ENCODE results near the gene NUDT6.

The NUDT6 gene

GRCh38 chr4:122921971-122922876 lies at the start of gene NUDT6:
TSS of gene NUDT6 (minus strand) at chr4:122922597. CDS start at chr4:122922572, 25 bp downstream.
- Histone ChIP-seq H3K27me3 (ENCODE audit: control insufficient read depth in 2 of 2, insufficient read depth in 2 of 2, low read length in 2 of 2) (no peaks in the 10 kb centered on the region), H3K36me3 (ENCODE audit: control insufficient read depth in 2 of 2, insufficient read depth in 2 of 2, low read length in 2 of 2) (no peaks in the 10 kb centered on the region), H3K4me3 (ENCODE audit: low read length in 2 of 2) (peak within 1 kb of the TSS; percentile 95 to 97), H3K9ac (ENCODE audit: low read depth in 1 of 2, low read length in 2 of 2) (peak within 1 kb of the TSS; percentile 66 to 74), H3K4me1 (ENCODE audit: control insufficient read depth in 2 of 2, insufficient read depth in 2 of 2, low read length in 2 of 2) (peaks cover 0 to 4% of the 10 kb centered on the region in 2 donors), H3K27ac (ENCODE audit: low read depth in 2 of 2, low read length in 2 of 2) (peak within 1 kb of the TSS; percentile 61 to 72), H3K9me3 (ENCODE audit: control insufficient read depth in 2 of 2, low read length in 2 of 2) (no peaks in the 10 kb centered on the region)

- no peak overlapping the region for H3K4me3 ChIP-seq (ENCODE audit: low read length in 2 of 2)
- H3K9ac ChIP-seq (ENCODE audit: low read depth in 1 of 2, low read length in 2 of 2): no peak overlapping the region
- H3K27me3 ChIP-seq (ENCODE audit: control insufficient read depth in 2 of 2, insufficient read depth in 2 of 2, low read length in 2 of 2): no peaks in the 10 kb centered on the region
- no peaks in the 10 kb centered on the region for H3K36me3 ChIP-seq (ENCODE audit: control insufficient read depth in 2 of 2, insufficient read depth in 2 of 2, low read length in 2 of 2)
- H3K4me1 ChIP-seq (ENCODE audit: control insufficient read depth in 2 of 2, insufficient read depth in 2 of 2, low read length in 2 of 2): no peaks in the 10 kb centered on the region
- no peak overlapping the region for H3K27ac ChIP-seq (ENCODE audit: low read depth in 2 of 2, low read length in 2 of 2)
- no peaks in the 10 kb centered on the region for H3K9me3 ChIP-seq (ENCODE audit: control insufficient read depth in 2 of 2, low read length in 2 of 2)
Observed at GRCh38 chr4:122968227-122968812, 45.9 kb upstream of the NUDT6 start.

- H3K9me3 ChIP-seq (ENCODE audit: control insufficient read depth in 2 of 2, low read length in 2 of 2): no peaks in the 10 kb centered on the region
- no peak overlapping the region for H3K27ac ChIP-seq (ENCODE audit: low read depth in 2 of 2, low read length in 2 of 2)
- no peaks in the 10 kb centered on the region for H3K36me3 ChIP-seq (ENCODE audit: control insufficient read depth in 2 of 2, insufficient read depth in 2 of 2, low read length in 2 of 2)
- no peak overlapping the region for H3K9ac ChIP-seq (ENCODE audit: low read depth in 1 of 2, low read length in 2 of 2)
- H3K4me1 ChIP-seq (ENCODE audit: control insufficient read depth in 2 of 2, insufficient read depth in 2 of 2, low read length in 2 of 2): no peaks in the 10 kb centered on the region
- no peaks in the 10 kb centered on the region for H3K27me3 ChIP-seq (ENCODE audit: control insufficient read depth in 2 of 2, insufficient read depth in 2 of 2, low read length in 2 of 2)
- H3K4me3 ChIP-seq (ENCODE audit: low read length in 2 of 2): no peak overlapping the region
Observed at GRCh38 chr4:122967231-122967630, 44.8 kb upstream of the NUDT6 start.

- H3K27me3 ChIP-seq (ENCODE audit: control insufficient read depth in 2 of 2, insufficient read depth in 2 of 2, low read length in 2 of 2): no peaks in the 10 kb centered on the region
Observed at GRCh38 chr4:122966201-122966600, 43.8 kb upstream of the NUDT6 start.

GRCh38 chr4:122963216-122963615 lies 40.8 kb upstream of the NUDT6 start:
- Histone ChIP-seq H3K4me3 (ENCODE audit: low read length in 2 of 2) (no peak overlapping the region), H3K36me3 (ENCODE audit: control insufficient read depth in 2 of 2, insufficient read depth in 2 of 2, low read length in 2 of 2) (no peaks in the 10 kb centered on the region), H3K9ac (ENCODE audit: low read depth in 1 of 2, low read length in 2 of 2) (no peak overlapping the region)

More at GRCh38 chr4:122966201-122966600, 43.8 kb upstream of the NUDT6 start:
- H3K4me1 ChIP-seq (ENCODE audit: control insufficient read depth in 2 of 2, insufficient read depth in 2 of 2, low read length in 2 of 2): no peaks in the 10 kb centered on the region
- H3K27ac ChIP-seq (ENCODE audit: low read depth in 2 of 2, low read length in 2 of 2): no peak overlapping the region
- no peak overlapping the region for H3K4me3 ChIP-seq (ENCODE audit: low read length in 2 of 2)
- H3K9me3 ChIP-seq (ENCODE audit: control insufficient read depth in 2 of 2, low read length in 2 of 2): no peaks in the 10 kb centered on the region
- H3K9ac ChIP-seq (ENCODE audit: low read depth in 1 of 2, low read length in 2 of 2): no peak overlapping the region
- no peaks in the 10 kb centered on the region for H3K36me3 ChIP-seq (ENCODE audit: control insufficient read depth in 2 of 2, insufficient read depth in 2 of 2, low read length in 2 of 2)

GRCh38 chr4:122960611-122961000 lies 38.2 kb upstream of the NUDT6 start:
- Histone ChIP-seq H3K27ac (ENCODE audit: low read depth in 2 of 2, low read length in 2 of 2) (no peak overlapping the region), H3K4me1 (ENCODE audit: control insufficient read depth in 2 of 2, insufficient read depth in 2 of 2, low read length in 2 of 2) (no peaks in the 10 kb centered on the region), H3K9me3 (ENCODE audit: control insufficient read depth in 2 of 2, low read length in 2 of 2) (no peaks in the 10 kb centered on the region), H3K9ac (ENCODE audit: low read depth in 1 of 2, low read length in 2 of 2) (no peak overlapping the region), H3K36me3 (ENCODE audit: control insufficient read depth in 2 of 2, insufficient read depth in 2 of 2, low read length in 2 of 2) (no peaks in the 10 kb centered on the region), H3K4me3 (ENCODE audit: low read length in 2 of 2) (no peak overlapping the region), H3K27me3 (ENCODE audit: control insufficient read depth in 2 of 2, insufficient read depth in 2 of 2, low read length in 2 of 2) (no peaks in the 10 kb centered on the region)

More at GRCh38 chr4:122963216-122963615, 40.8 kb upstream of the NUDT6 start:
- no peaks in the 10 kb centered on the region for H3K4me1 ChIP-seq (ENCODE audit: control insufficient read depth in 2 of 2, insufficient read depth in 2 of 2, low read length in 2 of 2)
- no peaks in the 10 kb centered on the region for H3K9me3 ChIP-seq (ENCODE audit: control insufficient read depth in 2 of 2, low read length in 2 of 2)
- H3K27ac ChIP-seq (ENCODE audit: low read depth in 2 of 2, low read length in 2 of 2): no peak overlapping the region
- no peaks in the 10 kb centered on the region for H3K27me3 ChIP-seq (ENCODE audit: control insufficient read depth in 2 of 2, insufficient read depth in 2 of 2, low read length in 2 of 2)

- no peak overlapping the region for H3K27ac ChIP-seq (ENCODE audit: low read depth in 2 of 2, low read length in 2 of 2)
- no peaks in the 10 kb centered on the region for H3K27me3 ChIP-seq (ENCODE audit: control insufficient read depth in 2 of 2, insufficient read depth in 2 of 2, low read length in 2 of 2)
Observed at GRCh38 chr4:122959981-122960610, 37.7 kb upstream of the NUDT6 start.

GRCh38 chr4:122959441-122959840 lies 37.0 kb upstream of the NUDT6 start:
- Histone ChIP-seq H3K36me3 (ENCODE audit: control insufficient read depth in 2 of 2, insufficient read depth in 2 of 2, low read length in 2 of 2) (peaks cover 0 to 1% of the 10 kb centered on the region in 2 donors), H3K4me3 (ENCODE audit: low read length in 2 of 2) (no peak overlapping the region), H3K9me3 (ENCODE audit: control insufficient read depth in 2 of 2, low read length in 2 of 2) (no peaks in the 10 kb centered on the region), H3K27me3 (ENCODE audit: control insufficient read depth in 2 of 2, insufficient read depth in 2 of 2, low read length in 2 of 2) (no peaks in the 10 kb centered on the region), H3K27ac (ENCODE audit: low read depth in 2 of 2, low read length in 2 of 2) (no peak overlapping the region), H3K4me1 (ENCODE audit: control insufficient read depth in 2 of 2, insufficient read depth in 2 of 2, low read length in 2 of 2) (no peaks in the 10 kb centered on the region), H3K9ac (ENCODE audit: low read depth in 1 of 2, low read length in 2 of 2) (no peak overlapping the region)

More at GRCh38 chr4:122959981-122960610, 37.7 kb upstream of the NUDT6 start:
- Histone ChIP-seq H3K9ac (ENCODE audit: low read depth in 1 of 2, low read length in 2 of 2) (no peak overlapping the region), H3K4me1 (ENCODE audit: control insufficient read depth in 2 of 2, insufficient read depth in 2 of 2, low read length in 2 of 2) (no peaks in the 10 kb centered on the region), H3K36me3 (ENCODE audit: control insufficient read depth in 2 of 2, insufficient read depth in 2 of 2, low read length in 2 of 2) (no peaks in the 10 kb centered on the region), H3K4me3 (ENCODE audit: low read length in 2 of 2) (no peak overlapping the region), H3K9me3 (ENCODE audit: control insufficient read depth in 2 of 2, low read length in 2 of 2) (no peaks in the 10 kb centered on the region)

- Histone ChIP-seq H3K27me3 (ENCODE audit: control insufficient read depth in 2 of 2, insufficient read depth in 2 of 2, low read length in 2 of 2) (no peaks in the 10 kb centered on the region), H3K4me3 (ENCODE audit: low read length in 2 of 2) (no peak overlapping the region), H3K9ac (ENCODE audit: low read depth in 1 of 2, low read length in 2 of 2) (no peak overlapping the region), H3K4me1 (ENCODE audit: control insufficient read depth in 2 of 2, insufficient read depth in 2 of 2, low read length in 2 of 2) (no peaks in the 10 kb centered on the region), H3K36me3 (ENCODE audit: control insufficient read depth in 2 of 2, insufficient read depth in 2 of 2, low read length in 2 of 2) (peaks cover 6% of the 10 kb centered on the region in 2 donors), H3K27ac (ENCODE audit: low read depth in 2 of 2, low read length in 2 of 2) (no peak overlapping the region), H3K9me3 (ENCODE audit: control insufficient read depth in 2 of 2, low read length in 2 of 2) (no peaks in the 10 kb centered on the region)
Observed at GRCh38 chr4:122958505-122958904, 36.1 kb upstream of the NUDT6 start.

- H3K9ac ChIP-seq (ENCODE audit: low read depth in 1 of 2, low read length in 2 of 2): no peak overlapping the region
- no peaks in the 10 kb centered on the region for H3K9me3 ChIP-seq (ENCODE audit: control insufficient read depth in 2 of 2, low read length in 2 of 2)
- H3K4me1 ChIP-seq (ENCODE audit: control insufficient read depth in 2 of 2, insufficient read depth in 2 of 2, low read length in 2 of 2): no peaks in the 10 kb centered on the region
- no peaks in the 10 kb centered on the region for H3K27me3 ChIP-seq (ENCODE audit: control insufficient read depth in 2 of 2, insufficient read depth in 2 of 2, low read length in 2 of 2)
- no peak overlapping the region for H3K27ac ChIP-seq (ENCODE audit: low read depth in 2 of 2, low read length in 2 of 2)
- H3K36me3 ChIP-seq (ENCODE audit: control insufficient read depth in 2 of 2, insufficient read depth in 2 of 2, low read length in 2 of 2): peaks cover 27 to 44% of the 10 kb centered on the region in 2 donors
- no peak overlapping the region for H3K4me3 ChIP-seq (ENCODE audit: low read length in 2 of 2)
Observed at GRCh38 chr4:122953924-122954323, 31.5 kb upstream of the NUDT6 start.
